Measurements from ENCODE around the gene PCBD2.

- TF ChIP-seq CTCF (IDR thresholded peaks at IDR 0.05 in 2 of 3, conservative IDR thresholded peaks at IDR 0.05 in 1 of 3; ENCODE audit: borderline replicate concordance in 1 of 3, insufficient read depth in 1 of 3, low read depth in 2 of 3, low read length in 2 of 3) (no peak), YY1 (IDR thresholded peaks at IDR 0.05; ENCODE audit: extremely low read depth, insufficient replicate concordance, low read depth, low read length) (no peak), JUND (IDR thresholded peaks at IDR 0.05) (no peak), REST (IDR thresholded peaks at IDR 0.05; ENCODE audit: low read depth) (no peak), EZH2 (IDR thresholded peaks at IDR 0.05) (no peak)
Measured at GRCh38 chr5:134949316-134949715, 44.4 kb downstream of the PCBD2 start.

All from HCT116 (cell line).